GM21717 (cell line): ENCODE measurements around the gene KLK7.
"Not testable (repeated sequence)": the region's sequence is repeated elsewhere in the genome, so short reads cannot be mapped to it uniquely, and the experiment has no call there.

Experiments
- ATAC-seq: cut with Tn5 transposase; IDR thresholded peaks from one replicate; pipeline ENCODE4 v1.9.1; 2021; ENCODE audit warnings: mild to moderate bottlenecking, moderate library complexity; ENCODE audit not compliant: unreplicated experiment

The KLK7 gene

DNA sequence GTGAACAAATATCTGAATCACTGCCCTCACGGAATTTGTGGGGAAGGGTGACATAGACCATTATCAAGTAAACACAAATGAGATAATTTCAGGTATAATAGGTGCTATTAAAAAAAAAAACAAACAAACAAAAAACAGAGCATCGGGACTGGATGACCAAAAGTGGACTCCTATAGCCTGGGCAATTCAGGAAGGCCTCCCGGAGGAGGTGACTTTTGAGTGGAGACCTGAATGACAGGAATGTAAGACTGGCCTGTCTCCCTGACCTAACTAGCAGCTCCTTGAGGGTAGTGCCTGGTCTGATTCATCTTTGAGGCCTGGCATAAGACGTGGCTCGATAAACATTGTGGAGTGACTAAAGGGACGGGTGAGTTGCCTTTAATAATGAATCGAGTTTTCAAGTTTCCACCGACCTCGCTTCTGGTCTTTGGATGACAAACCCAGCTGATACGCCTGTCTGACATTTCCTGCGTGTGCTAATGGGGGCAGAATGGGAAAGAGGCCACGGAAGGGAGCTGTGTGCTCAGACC is 29.0 kb upstream of the KLK7 start:
- no peak for ATAC-seq

- no peak for ATAC-seq
Observed at GRCh38 chr19:51010066-51010795, 26.5 kb upstream of the KLK7 start.

GRCh38 chr19:51009061-51009891 is 25.6 kb upstream of the KLK7 start:
- ATAC-seq = no peak

DNA sequence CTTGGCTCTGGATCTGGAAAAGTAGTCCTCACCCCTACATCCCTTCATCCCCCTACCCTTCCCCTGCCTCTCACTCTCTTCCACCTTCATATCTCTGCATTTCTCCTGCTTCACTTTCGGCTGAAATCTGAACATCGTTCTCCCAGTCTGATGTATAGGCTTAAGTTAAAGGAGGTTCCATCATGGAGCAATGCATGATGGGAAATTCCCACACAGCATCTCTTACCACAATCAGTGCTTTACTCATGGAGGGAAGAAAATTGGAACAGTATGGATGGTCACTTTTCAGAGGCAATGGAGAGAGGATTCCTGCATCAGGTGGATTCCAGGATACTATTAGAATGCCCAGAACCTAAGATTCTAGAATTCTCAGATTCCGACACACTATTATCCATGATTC is 23.8 kb upstream of the KLK7 start:
- no peak for ATAC-seq

DNA sequence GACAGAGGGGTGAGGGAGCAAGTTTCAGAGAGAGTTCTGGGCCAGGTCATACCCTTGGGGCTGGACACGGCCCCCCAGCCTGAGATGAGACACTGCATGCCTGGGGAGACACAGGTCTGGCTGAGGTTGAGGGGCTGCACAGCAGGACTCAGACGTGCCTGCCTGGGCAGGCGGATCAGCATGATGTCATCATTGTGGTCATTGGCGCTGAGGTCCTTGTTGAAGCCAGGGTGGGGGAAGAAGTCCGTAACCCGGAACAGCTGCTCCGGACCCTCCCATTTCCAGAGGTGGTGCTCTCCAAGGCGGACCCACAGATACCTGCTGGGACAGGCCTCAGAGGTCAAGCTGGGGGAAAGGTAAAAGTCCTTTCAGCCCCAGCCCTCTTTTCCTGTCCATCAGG is 22.7 kb upstream of the KLK7 start:
- ATAC-seq = no peak

- no peak for ATAC-seq
Observed at GRCh38 chr19:51005248-51005647, 21.5 kb upstream of the KLK7 start.

GRCh38 chr19:51003316-51003715 is 19.6 kb upstream of the KLK7 start:
- ATAC-seq = no peak

GRCh38 chr19:51002542-51003311 is 19.0 kb upstream of the KLK7 start:
- ATAC-seq = no peak

DNA sequence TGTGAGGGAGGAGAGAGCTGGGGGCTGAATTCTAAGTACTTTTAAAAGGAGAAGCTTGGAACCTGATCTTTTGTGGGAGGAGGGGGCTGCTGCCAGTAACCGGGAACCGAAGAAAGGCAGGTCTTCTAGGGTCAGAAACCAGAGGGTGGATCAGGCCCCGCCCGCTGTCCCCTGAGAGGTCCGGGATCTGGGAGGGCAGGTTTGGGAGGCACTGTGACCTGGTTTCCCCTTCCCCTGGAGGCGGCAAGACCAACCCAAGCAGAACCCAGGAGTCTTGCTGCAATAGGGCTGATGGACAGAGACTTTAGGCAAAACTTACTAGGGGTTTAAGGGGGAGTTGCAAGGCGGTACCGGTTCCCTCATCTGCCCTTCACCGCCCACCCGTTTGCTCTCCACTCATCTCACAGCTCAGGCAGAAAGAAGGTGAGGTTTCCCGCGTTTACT is 18.4 kb upstream of the KLK7 start:
- no peak for ATAC-seq

DNA sequence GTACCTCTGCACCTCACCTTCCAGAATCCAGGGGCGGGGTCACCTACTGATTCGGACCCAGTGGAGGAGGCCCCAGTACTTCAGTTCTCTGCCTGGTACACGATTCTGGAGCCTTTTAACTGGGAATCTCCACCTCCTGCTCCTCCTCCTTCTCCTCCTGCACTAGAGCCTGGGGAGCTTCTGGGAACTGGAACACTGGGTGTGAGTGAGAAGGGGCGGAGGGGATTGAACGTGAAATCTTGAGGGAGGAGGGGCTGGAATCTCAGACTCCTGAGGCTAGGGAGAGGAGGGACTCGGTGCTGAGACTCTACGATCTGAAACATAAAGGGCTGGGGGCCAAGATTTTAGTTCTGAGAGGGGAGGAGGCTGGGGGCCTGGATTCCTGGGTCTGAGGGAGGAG is 17.8 kb upstream of the KLK7 start, which contains the start of gene KLK8:
Gene KLK8, minus strand, starts transcription at position 90 of the 400 bp plus-strand sequence. CDS start 437 bp downstream, outside the sequence.
- no peak for ATAC-seq

GRCh38 chr19:51000981-51001380 is 17.3 kb upstream of the KLK7 start:
- no peak for ATAC-seq

DNA sequence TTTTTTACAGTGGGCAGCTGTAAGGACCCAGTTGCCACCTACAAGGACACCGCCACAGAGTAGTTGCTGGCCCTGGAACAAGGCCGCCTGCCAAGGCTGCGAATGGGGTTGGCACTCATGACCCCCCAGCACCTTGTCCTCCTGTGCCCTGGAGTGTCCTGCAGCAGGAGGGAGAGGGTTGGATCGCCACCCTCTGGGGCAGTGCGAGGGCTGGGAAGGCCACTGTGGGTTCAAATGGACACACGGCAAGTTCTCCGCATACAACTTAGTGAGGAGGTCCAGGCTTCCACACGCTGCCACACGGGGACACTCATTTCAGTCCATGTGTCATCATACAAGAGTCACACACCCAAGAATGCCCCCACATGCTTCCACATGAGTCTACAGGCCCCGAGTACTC is 16.7 kb upstream of the KLK7 start:
- no peak for ATAC-seq

- no peak for ATAC-seq
Observed at GRCh38 chr19:50998686-50999085, 15.0 kb upstream of the KLK7 start.

DNA sequence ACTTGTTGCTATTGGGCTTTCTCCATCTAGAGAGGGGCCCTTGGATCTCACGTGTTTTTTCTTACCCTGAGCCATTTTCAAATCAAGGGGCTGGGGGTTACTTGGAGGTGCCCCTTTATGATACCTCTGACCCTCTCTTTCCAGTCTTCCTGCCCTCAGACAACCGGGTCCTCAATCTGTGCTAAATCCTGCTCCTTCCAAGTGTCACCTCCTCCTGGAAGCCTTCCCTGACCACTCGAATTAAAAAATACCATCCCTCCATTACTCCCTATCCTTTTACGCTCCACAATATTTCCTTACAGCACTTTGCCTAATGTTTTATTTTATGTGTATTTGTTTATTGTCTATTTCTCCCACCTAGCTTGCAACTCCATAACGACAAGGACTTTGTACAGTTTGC is 14.3 kb upstream of the KLK7 start:
- no peak for ATAC-seq

DNA sequence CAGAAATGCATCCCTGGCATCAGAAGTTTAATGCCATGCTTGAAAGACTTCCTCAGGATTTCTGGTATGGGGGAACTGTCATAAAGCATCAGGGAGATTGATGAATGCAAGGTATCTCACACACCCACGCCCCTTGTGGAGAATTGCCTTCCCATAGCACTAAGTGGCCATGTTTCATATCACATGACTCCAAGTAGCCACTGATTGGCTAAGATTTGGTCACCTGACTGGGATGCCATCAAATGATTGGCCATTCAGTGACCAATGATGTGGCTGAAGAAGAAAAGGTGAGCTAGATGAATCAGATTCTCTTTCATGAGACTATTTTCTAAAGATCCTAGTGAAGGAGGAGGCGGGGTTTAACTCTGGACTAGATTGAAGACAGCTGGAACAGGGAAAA is 10.4 kb upstream of the KLK7 start:
- no peak for ATAC-seq

GRCh38 chr19:50992666-50993035 is 8.9 kb upstream of the KLK7 start:
- ATAC-seq = no peak

DNA sequence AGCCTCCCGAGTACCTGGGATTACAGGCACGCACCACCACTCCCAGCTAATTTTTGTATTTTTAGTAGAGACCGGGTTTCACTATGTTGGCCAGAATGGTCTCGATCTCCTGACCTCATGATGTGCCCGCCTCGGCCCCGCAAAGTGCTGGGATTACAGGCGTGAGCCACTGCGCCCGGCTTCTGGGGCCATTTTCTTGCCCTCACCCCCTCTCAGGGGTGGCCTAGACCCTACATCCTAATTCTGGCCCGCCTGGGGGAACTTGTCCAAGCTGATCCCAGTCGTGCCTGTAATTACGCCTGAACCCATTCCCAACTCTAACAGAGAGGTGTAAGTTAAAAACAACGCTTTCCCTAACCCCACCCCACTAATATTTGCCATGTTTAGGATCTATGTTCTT is 699 bp upstream of the KLK7 start:
- not testable (repeated sequence) for ATAC-seq

DNA sequence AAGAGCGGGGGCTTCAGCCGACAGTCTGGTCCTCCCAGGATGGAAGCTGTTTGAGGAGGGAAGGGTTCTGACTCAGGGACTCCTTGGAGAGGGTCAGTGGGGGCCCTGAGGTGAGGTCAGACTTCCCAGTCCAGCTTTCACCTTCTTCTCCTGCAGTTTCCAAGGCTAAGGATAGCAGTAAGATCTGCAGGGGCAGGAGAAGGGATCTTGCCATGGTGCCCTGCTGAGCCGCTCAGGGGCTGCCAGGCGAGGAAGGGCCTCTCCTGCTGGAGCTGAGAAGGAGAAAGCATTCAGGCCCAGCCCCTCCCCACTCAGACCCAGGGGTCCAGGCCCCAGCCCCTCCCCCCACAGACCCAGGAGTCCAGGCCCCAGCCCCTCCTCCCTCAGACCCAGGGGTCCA is 1.5 kb downstream of the KLK7 start:
- no peak for ATAC-seq

- no peak for ATAC-seq
Observed at GRCh38 chr19:50981587-50982146, 2.0 kb downstream of the KLK7 start.

GRCh38 chr19:50980208-50980607 is 3.5 kb downstream of the KLK7 start:
- no peak for ATAC-seq

GRCh38 chr19:50979758-50980157 is 4.0 kb downstream of the KLK7 start:
- ATAC-seq = no peak
